Stimulated activated naive CD4-positive, alpha-beta T cell treated with Interleukin-2 at 50 U/mL for 16 hours (primary cell): ENCODE data around the gene HK2.
"Not testable (repeated sequence)": the region's sequence is repeated elsewhere in the genome, so short reads cannot be mapped to it uniquely, and the experiment has no call there.

Source experiments
- DNase-seq: peaks from one replicate; lab custom pipeline; 2025; lab: John Stamatoyannopoulos, UW

Gene HK2

DNA sequence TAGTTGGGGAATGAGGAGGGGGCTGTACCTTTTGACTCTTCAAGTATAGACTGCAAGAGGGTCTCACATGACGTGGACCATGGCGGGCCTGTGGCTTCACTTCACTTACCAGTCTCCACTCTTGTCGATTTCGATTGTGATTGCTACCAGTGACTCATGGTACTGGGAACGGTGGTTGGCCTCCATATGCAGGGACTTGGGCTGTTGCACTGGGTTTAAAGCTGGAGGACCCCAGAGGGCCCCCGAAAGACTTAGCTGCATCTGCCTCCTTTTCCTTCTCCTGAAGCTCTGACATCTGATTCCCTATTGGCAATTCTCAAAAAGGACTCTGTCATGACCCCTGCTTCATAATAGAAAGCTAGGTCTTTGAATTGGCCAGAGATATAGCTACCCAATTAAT lies 43.4 kb downstream of the HK2 start:
- DNase-seq, result no peak

DNA sequence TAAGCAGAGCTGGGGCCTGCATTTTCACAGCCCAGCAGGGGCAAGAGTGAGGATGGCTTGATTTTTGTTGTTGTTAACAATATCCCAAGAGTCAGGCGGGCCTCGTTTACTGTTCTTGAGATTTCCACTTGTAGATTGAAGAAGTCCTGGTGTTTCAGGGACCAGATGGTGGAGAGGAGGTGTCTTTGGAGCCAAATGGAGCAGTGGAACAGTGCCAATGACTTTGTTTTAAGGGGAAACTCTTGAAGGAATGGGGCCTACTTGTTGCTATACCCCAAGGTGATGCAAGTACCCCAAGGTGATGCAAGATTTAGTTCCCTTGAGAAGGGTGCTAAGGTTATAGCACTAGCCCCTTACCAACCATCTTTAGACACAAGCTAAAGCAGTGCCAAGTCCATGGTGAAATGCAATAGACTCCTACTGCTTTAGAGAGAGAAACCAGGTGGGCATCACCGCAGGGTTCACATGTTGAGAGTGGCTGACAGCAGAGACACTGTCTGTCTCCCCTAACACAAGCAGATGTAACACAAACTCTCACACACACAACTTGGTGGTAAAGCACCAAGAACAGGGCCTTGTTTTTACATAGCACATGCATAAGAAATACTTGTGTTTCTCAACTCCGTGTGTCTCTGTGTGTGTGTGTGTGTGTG lies 44.0 kb downstream of the HK2 start:
- DNase-seq, result no peak

DNA sequence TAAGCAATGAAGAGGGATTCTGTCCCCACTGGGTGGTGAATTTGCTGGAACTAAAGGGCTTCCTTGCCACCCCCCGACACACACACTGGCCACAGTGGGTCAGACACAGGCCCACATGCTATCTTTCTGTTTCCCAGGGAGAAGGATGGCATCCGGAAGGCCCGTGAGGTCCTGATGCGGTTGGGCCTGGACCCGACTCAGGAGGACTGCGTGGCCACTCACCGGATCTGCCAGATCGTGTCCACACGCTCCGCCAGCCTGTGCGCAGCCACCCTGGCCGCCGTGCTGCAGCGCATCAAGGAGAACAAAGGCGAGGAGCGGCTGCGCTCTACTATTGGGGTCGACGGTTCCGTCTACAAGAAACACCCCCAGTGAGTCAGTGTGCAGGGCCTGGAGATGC lies 44.6 kb downstream of the HK2 start:
- DNase-seq, result no peak

DNA sequence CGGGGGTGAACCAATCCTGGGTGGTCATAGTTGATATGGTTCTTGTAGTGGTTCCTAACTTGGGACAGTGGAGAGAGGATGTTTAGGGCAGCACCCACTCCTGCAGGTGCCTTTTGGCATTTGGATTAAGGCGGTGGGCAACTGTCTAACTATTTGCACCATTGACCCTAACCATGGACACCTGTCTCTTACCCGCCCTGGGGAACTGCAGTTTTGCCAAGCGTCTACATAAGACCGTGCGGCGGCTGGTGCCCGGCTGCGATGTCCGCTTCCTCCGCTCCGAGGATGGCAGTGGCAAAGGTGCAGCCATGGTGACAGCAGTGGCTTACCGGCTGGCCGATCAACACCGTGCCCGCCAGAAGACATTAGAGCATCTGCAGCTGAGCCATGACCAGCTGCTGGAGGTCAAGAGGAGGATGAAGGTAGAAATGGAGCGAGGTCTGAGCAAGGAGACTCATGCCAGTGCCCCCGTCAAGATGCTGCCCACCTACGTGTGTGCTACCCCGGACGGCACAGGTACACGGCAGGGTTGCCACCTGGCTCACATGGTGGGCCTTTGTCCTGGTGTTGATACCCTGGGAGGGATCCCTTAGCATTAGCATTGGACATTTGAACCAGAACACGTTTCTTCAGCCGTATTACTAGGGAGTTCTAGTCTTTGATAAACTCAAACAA lies 46.3 kb downstream of the HK2 start:
- no peak for DNase-seq

DNA sequence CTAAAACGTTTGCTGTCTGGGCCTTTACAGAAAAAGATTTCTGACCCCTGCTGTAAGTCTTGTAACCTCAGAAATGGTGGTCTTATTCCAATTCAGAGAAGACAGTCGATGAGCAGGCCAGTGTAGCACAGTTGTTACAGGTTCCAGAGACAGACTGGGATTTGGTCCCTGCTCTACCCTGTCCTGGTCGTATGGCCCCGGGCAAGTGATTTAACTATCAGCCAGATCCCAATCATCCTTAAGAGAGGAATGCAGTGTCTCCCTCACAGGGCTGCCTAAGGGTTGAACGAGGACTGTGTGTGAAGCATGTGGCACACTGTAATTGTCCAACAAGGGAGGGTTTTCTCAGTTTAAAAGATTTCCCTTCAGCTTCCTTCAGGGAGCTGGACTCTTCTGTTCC lies 47.2 kb downstream of the HK2 start:
- no peak for DNase-seq

DNA sequence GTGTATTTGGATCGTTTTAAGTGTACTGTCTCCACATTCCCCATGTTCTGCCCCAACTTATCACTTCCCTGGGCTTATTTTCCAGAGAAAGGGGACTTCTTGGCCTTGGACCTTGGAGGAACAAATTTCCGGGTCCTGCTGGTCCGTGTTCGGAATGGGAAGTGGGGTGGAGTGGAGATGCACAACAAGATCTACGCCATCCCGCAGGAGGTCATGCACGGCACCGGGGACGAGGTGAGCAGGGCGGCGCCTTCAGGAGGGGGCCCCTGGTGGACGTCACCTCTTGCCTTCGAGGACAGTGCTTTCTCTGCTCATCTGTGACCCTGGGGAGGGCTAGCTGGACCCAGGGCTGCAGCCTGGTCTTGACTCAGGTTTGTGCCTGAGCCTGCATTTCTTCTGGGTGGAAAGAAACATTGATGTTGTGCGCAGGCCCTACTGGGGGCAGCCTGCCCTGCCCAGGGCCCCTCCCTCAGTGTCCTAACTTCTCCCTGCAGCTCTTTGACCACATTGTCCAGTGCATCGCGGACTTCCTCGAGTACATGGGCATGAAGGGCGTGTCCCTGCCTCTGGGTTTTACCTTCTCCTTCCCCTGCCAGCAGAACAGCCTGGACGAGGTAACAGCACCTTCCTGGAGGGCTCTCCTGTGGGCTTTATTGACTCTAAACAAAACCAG lies 47.8 kb downstream of the HK2 start:
- DNase-seq, result no peak

DNA sequence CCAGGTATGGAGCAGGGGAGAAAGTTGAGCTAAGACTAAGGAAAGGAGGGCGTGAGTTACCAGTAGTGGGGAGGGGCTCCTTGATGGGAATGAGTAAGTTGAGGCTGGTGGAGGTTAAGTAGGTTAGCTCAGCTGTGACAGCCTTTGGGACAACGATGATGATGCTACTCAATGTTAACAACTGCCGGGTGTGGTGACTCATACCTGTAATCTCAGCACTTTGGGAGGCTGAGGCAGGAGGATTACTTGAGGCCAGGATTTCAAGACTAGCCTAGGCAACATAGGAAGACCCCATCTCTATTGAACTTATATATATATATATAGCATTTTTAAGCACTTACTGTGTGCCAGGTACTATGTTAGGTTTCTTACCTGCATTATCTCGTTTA lies 48.4 kb downstream of the HK2 start:
- no peak for DNase-seq

DNA sequence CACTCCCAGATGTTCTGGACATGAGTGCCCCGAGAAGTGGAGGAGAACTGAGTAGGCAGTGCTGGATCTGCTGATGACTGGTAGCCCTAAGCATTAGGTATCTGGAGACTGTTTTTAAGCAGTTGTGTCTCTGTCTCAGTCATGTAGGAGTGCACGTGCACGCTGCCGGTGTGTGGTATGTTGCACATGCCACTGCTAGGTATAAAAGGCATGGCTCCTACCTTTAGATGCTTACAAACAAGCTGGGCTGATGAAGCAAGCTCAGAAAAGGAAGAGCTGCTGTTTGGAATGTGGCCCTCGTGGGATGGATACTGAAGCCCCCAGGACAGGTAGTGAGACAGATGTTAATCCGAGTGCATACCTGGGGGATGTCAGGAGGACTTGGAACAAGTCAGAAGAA lies 49.1 kb downstream of the HK2 start:
- DNase-seq, result no peak

DNA sequence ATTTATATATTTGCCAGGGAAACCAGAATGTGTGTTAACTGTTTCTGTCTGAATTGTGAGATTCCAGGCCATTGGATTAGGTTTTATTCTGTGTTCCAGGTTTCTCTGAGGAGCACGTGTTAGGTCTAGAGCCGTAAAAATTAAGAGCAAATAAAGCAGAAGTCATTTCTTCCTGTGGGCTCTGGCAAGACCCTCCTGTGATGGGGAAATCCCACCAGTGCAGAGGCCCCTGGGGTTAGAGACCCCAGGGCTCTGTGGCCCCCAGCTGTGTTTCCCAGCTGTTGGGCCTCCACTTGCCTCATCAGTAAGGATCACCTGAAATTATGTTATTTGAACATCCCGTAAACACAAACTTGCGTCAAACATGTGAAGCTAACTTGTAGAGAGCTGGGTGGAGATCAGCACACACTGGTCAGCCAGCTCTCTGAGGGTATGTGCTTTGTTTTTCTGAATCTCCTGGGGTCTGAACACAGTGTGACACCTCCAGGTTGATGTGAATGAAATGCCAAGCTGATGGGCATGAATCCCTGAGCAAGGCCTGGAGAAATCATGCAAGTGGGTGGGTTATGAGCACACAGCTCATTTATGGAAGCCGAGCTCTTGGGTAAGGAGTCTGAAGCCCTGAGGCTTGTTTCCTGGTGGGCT lies 50.3 kb downstream of the HK2 start:
- DNase-seq, result no peak

DNA sequence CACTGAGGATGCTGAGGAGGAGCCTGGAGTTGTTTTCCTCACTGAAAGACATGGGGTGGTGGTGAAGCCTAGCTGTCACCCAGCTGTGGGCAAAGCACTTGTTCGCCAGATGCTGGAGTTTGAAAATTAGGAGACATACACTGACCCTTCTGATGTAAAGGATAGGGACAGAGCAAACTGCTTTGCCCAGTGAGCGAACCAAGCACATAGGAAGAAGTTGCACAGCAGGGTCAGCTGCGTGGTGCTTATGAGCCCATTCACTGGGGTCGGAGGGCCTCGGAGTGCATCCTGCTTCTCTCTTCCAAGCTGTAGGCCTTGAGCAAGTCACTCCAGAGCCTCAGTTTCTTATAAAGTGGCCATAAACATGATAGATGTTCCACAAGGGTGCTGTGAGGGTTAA lies 50.9 kb downstream of the HK2 start:
- no peak for DNase-seq

DNA sequence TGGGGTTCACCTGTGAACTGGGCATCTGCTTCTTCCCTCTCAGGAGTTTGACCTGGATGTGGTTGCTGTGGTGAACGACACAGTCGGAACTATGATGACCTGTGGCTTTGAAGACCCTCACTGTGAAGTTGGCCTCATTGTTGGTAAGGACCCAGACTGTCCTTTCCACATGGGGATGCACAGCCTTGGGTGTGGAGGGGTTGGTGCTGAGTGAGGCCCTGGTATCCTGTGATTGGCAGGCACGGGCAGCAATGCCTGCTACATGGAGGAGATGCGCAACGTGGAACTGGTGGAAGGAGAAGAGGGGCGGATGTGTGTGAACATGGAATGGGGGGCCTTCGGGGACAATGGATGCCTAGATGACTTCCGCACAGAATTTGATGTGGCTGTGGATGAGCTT lies 52.3 kb downstream of the HK2 start:
- no peak for DNase-seq

DNA sequence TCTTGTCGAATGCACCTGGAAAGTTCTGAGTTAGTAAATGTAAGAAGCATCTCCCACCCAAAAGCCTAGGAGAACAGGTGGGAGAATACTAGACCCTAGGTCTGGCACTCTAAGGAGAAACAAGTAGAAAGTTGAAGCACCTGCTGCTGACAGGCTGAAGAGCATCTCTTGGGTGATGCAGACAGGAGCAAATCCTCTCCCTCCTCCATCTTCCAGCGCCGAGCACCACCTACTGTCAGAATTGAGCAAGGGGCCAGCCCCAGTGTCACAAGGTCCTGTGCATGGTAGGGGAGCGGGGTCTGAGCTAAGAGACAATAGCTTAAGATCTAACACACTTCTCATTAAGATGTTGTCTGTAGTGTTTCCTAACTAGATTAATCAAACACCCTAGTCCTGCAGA lies 52.9 kb downstream of the HK2 start:
- no peak for DNase-seq

DNA sequence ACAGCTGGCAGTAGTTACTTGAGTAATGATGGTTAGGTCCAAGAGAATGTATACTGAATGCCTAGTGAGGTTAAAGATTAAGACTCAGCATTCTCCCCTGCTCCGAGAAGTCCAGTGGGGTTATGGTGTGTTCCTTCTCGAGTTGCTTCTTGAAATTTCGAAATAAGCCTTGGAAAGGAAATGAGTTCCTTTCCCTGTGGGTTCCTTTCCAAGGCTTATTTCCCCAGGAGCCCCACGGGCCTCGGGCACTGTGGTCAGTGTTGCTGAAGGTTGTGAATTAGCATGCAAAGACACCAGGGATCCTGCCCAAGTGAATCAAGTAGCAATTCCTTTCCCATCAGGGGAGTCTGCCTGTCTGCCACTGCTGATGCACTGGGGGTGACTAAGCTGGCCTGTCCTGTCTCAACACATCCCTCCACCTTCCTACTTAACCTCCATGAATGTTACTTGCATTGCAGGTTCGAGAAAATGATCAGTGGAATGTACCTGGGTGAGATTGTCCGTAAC lies 53.6 kb downstream of the HK2 start:
- DNase-seq, result no peak

DNA sequence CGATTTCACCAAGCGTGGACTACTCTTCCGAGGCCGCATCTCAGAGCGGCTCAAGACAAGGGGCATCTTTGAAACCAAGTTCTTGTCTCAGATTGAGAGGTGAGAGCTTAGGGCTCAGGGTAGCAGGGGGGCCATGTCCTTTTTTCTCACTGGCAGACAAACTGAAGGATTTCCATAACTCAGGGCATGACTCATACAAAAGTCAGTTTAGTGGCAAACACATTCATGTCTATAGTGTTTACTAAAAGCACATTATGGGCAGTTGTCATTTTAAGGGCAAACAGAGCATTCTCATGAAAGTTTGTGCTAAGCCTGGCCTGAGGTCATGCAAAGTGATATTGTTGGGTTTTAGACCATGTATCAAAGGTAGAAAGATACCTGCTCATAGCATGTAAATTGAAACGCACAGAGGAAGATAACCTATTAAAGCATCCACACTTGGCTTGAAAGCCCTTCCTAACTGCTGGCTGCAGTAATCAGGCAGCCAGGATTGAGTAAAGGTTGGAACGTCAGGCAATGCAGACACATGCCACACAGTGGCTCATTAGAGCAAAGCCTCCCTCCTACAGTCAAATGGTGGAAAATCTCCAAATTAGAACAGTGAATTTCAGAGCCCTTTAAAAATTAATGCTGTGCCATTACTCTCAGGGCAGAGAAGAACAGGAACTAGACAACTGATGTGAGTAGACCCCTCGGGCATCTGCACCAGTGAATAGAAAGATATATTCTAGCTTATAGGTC lies 54.2 kb downstream of the HK2 start:
- DNase-seq, result no peak

DNA sequence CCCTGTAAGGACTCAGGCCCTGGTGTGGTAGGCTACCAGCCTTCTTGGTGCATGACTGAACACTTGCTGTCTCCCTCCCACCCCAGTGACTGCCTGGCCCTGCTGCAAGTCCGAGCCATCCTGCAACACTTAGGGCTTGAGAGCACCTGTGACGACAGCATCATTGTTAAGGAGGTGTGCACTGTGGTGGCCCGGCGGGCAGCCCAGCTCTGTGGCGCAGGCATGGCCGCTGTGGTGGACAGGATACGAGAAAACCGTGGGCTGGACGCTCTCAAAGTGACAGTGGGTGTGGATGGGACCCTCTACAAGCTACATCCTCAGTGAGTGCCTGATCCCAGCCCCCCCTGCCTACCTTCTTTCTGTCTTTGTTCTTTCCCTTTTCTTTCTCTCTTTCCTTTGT lies 55.2 kb downstream of the HK2 start:
- DNase-seq, result no peak

DNA sequence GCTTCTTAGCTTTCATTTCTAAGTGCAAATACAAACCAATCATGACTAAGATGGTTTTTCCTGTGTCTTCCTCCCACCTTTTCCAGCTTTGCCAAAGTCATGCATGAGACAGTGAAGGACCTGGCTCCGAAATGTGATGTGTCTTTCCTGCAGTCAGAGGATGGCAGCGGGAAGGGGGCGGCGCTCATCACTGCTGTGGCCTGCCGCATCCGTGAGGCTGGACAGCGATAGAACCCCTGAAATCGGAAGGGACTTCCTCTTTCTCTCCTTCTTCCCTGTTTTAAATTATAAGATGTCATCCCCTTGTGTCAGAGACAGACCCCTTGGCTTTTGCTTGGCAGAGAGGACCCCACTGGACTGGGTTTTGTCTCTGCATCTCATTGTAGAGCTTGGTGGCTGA lies 56.8 kb downstream of the HK2 start:
- no peak for DNase-seq

DNA sequence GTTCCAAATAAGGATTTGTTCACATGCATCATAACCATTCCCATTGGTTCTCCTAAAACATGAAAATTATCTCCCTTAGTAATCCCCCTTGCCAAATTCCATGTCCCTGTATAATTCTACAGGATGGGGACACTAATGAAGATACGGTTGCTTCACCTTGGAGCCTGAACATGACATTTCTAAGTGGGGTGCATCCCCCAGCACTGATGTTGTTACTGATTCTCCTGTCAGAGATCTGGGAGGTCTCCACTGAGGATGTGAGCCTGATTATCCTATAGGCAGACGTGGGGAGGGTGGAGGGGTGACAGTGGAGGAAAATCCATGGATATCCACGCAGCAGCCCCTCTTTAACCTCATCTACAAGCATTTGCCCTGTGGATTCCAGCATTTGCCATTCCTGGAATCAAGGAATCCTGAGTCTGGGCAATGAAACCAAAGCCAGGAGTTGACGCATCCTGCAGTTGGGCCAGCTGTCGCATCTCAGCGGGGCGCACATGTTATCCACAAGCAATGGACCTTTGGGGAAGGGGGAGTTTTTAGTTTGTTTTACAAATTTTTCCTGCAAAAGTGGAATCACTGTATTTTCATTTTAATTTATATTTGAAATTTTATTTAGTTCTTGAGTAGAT lies 57.3 kb downstream of the HK2 start:
- DNase-seq, result no peak

DNA sequence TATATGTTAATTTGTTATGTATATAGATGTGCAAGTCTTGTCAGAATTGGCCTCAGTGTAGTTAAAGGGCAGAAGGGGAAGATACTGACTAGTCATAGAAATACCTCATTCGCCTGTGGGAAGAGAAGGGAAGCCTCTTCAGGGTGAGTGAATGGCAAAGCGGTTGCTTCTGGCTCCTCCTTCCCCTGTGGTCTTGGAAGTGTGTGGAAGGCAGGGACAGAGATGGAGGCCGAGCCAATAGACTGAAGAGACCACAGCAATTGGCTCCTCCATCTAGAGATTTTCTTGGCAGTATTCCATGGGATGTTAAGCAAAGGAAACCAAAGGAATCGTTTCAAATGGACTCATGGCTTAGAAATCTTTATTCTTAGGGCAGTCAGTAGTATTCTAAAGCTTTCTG lies 57.9 kb downstream of the HK2 start:
- not testable (repeated sequence) for DNase-seq

DNA sequence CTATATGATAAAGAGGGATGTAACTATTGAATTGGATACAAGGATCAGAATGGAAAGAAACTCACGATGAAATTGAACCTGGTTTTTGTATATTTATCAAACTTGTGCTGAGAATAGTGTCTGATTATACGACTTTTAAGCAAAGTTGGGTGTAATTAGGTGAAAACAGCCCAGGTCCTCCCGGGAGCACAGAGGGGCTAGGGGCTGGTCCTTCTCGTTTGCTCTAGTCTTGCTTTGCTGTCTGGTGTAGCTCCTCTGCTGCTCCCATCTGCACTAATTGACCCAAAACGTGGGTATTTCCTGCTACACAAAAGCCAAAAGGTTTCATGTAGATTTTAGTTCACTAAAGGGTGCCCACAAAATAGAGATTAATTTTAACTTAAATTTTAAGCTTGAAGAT lies 58.7 kb downstream of the HK2 start:
- DNase-seq, result no peak

DNA sequence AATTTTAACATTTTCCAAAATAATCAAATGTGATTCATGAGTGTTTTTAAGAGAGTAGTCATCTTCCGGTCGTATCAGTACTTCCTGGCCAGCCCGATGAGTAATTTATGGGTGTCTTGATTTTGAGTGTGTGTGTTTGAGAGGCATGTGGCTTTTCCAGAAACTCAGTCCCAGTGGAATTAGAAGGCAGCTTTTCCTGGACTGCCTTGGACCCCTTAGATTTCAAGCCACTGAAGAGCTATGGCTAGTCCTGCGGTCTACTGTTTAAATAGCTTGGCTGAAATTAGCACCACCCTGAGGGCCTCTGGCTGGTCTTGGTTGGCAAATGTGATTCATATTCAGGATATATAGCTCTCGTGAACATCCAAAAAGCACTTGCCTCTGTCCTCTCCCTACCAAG lies 59.4 kb downstream of the HK2 start:
- no peak for DNase-seq

DNA sequence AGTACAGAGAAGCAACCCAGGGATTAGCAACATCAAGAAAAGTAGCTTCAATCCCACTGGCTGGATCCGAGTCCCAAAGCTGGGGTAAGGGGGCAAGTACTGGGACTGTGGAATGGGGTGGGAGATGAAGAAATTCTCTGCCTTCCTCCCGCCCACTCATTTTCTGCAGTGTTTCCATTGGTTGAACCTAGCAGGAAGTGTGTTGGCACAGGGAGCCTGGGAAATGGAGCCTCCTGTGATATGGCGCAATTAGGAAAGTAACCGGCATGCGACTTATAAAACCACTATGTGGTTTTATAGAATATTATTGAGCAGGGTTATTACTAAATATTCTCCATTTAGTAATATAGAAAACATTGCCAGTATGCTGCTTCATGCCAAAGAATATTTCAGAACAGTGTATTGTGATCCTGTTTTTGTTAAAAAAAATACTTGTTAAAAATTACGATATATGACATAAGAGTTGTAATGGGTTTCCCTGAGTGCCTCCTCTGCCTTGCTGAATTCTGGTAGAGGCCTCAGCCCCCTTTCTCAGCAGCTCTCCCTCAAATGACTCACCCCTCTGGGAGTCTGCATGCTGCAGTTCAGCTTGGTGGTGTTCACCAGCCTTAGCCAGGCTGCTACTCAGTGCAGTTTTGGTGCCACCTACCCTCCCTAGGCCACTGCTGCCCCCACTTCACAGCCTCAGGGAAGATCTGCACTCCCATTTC lies 60.5 kb downstream of the HK2 start:
- DNase-seq, result no peak
